HG02798 (cell line): ENCODE results near the gene KLHL29.

ENCODE experiments used
- ATAC-seq: cut with Tn5 transposase; IDR thresholded peaks from one replicate; pipeline ENCODE4 v1.9.1; 2021; ENCODE audit warnings: mild to moderate bottlenecking; ENCODE audit not compliant: unreplicated experiment, poor library complexity

KLHL29 gene

DNA sequence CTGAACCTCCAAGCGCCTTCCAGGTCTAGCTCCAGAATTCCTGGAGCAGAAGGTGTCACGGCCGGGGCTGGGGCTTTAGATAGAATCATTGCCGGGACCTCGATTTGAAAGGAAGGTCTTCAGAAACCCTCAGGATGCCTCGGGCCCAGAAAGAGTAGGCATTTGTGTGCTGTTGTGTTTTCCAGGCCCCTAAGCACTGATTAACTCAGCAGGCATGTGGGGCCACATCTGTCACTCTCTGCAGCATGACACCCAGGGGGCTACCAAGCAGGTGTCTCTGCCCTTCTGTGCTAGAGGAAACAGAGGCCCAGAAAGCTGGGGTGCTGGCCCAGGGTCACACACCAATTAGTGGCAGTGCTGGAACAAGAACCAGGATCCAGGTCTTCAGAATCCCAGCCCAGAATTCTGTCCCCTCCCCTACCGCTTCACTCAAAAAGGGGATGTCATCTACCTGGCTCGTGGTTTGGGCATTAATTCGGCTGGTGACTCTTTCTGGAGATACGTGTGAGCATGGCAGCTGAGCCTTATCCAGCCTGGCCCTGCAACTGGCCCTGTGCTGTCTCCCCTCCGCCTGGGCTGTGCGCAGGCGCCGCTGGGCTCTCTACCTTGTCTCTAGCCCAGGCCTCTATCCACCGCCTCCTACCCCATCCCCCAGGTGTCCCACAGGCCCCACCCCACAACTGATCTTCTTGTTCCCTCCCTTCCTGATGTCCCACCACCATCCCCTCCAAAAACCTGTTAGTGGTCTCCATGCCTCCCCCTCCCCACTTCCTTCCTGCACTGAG lies 296.6 kb downstream of the KLHL29 start:
- no peak for ATAC-seq

DNA sequence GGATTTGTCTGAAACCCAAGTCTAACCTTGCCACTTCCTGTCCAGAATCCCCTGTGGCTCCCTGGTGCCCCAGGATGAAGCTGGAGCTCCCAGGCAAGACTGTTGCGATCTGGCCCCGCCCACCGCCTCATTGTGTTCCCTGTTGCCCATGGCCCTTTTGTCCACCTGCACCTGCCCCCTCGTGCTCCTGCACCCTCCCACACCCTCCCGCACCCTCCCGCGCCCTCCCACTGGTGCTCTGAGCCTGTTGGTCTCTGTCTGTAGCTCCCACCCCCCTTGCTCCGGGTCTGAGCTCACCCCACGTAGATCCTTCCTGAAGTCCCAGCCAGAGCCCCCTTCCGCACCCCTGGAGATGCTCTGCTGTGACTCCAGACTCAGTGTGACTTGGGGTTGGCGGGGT lies 297.5 kb downstream of the KLHL29 start:
- no peak for ATAC-seq

DNA sequence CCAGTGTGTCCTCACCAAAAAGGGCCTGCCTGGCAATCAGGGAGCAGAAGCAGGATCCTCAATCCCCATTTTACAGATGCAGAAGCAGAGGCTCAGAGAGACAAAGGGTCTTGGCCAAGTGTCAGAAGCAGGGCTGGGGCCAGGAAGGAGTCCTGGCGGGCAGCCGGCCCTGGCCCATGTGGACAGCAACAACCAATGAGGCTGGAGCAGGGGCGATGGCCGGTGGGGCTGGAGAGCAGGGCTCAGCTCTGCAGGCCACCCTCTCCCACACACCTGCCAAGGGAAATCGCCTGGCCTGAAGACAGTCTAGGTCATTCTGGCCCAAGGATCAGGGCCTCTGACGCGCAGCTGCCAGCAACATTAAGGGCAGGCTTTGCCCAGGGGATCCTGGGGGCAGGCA lies 298.0 kb downstream of the KLHL29 start:
- ATAC-seq: no peak

GRCh38 chr2:23684395-23685176 lies 299.6 kb downstream of the KLHL29 start:
- no peak for ATAC-seq

DNA sequence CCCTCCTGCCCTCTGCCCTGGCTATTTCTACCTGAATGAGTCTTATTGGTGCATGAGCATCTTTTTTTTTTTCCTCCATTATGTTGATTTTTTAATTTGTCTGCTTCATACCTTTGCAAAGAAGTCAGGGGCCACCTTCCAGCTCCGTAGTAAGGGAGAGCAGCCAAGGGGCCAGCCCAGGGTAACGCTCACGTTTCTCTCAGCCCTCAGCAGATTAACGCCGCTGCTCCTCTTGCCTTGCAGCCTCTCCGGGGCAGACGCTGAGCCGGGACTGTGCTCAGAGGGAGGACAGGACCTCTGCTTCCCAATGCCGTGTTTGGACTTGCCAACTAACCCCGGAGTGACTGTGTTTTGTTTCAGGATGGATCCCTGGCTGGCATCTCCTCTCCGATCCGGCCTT lies 300.2 kb downstream of the KLHL29 start:
- ATAC-seq: no peak

GRCh38 chr2:23685706-23686105 lies 300.7 kb downstream of the KLHL29 start:
- ATAC-seq: no peak

GRCh38 chr2:23686405-23687029 lies 301.5 kb downstream of the KLHL29 start:
- ATAC-seq: no peak

GRCh38 chr2:23687214-23687613 lies 302.2 kb downstream of the KLHL29 start:
- no peak for ATAC-seq

GRCh38 chr2:23687713-23688112 lies 302.7 kb downstream of the KLHL29 start:
- ATAC-seq: no peak

DNA sequence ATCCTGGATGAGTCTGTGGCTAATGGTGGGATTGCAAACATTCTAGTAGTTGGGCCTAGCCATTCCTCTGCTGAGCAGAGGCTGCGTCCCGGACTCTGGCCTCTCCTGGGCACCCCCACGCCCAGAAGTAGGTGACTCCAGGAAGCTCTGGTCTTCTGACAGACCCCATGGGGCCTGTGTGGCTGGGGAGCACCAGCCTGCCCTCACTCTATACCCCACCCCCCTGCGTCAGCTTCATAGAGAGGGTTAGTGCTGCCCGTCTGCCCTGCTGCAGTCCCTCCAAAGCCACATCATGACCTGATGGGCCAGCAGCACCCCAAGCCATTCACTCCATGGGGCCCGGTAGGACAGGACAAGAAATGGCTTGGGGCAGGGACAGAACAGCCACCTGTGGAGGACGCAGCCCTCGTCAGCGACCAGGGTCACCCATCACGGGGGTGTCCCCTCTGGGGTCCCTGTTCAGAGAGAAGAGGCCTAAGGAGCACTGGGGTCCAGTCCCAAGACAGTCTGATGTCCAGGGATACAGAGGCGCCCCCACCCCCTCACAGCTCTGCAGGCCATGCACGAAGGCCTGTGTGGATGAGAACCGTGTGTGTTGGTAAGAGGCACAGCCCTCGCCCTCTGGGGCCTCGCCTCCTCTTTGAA lies 303.6 kb downstream of the KLHL29 start:
- ATAC-seq: no peak

DNA sequence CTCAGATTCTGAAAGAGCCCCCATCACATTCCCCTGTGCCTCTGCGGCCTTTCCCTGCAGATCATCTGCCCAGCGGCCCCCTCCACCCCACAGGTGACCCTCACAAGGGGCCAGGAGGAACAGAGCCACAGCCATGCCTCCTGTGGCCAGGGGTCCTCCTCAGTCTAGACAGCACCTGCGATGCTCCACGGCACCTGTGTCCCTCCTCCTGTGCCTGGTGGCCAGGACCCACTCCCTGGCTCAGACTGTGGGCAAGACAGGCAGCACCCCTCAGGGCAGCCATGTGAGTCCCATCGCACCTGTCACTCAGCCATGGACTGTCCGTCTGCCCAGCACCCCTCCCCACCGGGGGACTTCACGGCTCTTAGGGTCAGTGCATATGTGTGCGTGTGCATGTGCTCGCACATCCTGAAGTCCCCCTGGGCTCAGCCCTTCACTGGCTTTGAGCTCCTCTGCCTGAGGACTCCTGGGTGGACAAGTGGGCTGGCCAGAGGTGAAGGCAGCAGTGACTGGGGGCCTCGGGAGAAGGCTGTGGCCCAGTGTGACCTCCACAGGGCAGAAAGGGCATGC lies 304.2 kb downstream of the KLHL29 start:
- peak; percentile 31 for ATAC-seq

DNA sequence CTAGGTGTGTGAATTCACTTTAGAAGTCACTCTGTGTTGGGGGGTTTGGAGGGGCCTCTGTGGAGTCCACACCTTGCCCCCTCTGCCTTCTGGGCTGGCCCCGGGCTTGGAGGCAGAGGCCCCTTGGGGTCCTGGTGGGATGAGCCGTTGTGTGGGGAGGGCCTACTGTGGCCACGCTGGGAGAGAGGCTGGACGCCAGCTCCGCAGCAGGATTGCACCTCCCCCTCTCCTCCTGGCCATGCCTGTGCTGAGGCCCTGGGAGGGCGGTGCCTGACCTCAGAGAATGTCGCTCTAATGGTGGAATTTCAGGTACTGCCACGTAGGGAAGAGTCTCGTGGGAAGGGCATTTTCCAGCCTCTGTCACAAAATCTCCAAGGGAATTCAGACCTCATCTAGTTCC lies 304.9 kb downstream of the KLHL29 start:
- ATAC-seq: no peak

DNA sequence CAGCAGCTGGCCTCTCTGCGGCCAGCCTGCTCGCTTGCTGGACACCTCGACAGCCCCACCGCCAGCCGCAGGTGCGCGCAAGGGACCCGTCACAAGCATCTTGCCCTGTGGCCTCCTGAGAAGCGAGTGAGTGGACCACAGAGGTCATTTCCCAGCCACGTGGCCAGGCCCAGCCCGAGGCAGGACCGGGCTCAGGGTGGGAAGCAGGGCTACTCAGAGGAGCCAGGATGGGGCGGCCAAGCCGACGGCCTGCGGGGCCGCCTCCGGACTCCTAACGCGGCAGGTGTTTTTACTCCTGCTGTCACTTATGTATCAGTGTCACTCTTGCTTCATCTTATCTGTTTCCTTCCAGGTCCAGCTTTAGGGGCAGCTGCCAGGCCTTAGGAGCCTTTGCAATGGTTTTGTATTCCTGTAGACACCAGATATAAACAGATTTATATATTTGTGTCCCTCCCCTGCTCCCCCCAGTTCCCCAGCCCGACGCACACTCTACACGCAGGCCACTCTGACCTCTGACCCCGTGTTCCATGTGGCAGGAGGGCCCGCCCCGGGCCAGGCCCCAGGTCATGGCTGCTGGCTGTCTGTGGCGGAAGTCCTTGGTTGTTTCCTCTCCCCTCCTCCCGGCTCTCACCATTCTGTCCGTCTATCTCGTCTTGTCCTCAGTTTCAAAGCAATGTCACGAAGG lies 305.6 kb downstream of the KLHL29 start:
- no peak for ATAC-seq

DNA sequence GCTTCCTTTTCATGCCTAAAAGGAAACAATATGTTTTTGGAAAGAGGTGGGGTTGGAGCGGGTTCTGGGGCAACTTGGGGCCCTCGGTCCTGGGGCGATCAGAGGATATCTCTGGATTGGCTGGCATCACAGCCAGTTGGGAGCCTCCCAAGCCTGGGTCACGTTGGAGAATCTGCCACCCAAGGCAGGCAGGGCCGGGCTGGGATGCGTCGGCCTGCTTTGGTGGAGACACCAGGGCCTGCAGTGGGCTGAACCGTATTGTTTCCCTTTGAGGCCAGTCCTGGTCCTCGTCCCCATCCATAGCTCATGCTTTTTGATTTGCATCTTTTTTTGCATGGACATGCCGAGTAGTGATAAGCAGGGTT lies 306.1 kb downstream of the KLHL29 start:
- no peak for ATAC-seq

DNA sequence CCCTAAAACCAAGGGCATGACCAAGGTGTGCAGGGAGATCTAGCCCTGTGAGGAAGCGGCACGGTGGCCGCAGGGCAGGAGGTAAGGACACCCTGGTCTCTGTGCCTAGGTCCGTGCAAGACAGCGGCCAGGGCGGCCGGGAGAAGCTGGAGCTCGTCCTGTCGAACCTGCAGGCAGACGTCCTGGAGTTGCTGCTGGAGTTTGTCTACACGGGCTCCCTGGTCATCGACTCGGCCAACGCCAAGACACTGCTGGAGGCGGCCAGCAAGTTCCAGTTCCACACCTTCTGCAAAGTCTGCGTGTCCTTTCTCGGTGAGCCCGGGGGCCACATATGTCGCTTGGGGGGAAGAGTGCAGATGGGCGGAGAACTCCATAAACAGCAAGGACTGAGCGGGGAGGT lies 306.6 kb downstream of the KLHL29 start:
- no peak for ATAC-seq

GRCh38 chr2:23692263-23692662 lies 307.3 kb downstream of the KLHL29 start:
- ATAC-seq: no peak

- no peak for ATAC-seq
Observed at GRCh38 chr2:23692851-23693605, 308.0 kb downstream of the KLHL29 start.

GRCh38 chr2:23693606-23693951 lies 308.6 kb downstream of the KLHL29 start:
- ATAC-seq: no peak
